HL-60 (cell line): ENCODE data around the gene PTGIR.

Experiments
- DNase-seq, 2 experiments: peaks; one replicate each; pipeline ENCODE4 v3.0.0-alpha.2; 2010 to 2020; ENCODE audit warnings: low read depth in 1 of 2, low spot score in 1 of 2
- H3K27ac ChIP-seq: fragments of 250-450 bp; sonication (Bioruptor Pico); replicated peaks from 2 replicates; pipeline ENCODE4 v1.5.1; 2020; ENCODE audit warnings: mild to moderate bottlenecking, moderate library complexity
- H3K27me3 ChIP-seq: fragments of 250-450 bp; sonication (Bioruptor Pico); 2 replicates; pipeline ENCODE4 v1.5.1; 2021; ENCODE audit warnings: mild to moderate bottlenecking, moderate library complexity; ENCODE audit not compliant: insufficient read depth, poor library complexity, severe bottlenecking
- H3K4me3 ChIP-seq: replicated peaks from 2 replicates; pipeline ENCODE4 v1.5.1; 2011; ENCODE audit warnings: mild to moderate bottlenecking, control low read depth, low read length; ENCODE audit not compliant: insufficient read depth
- CTCF ChIP-seq: IDR thresholded peaks from one replicate; pipeline ENCODE4 v1.5.1; 2011; ENCODE audit warnings: low read length, control low read depth, inconsistent platforms; ENCODE audit not compliant: insufficient read depth
- GABPA ChIP-seq: IDR thresholded peaks from 2 replicates; pipeline ENCODE4 v1.6.1; 2012; ENCODE audit warnings: low read depth
- POLR2AphosphoS5 ChIP-seq: IDR thresholded peaks from 2 replicates; pipeline ENCODE4 v1.6.1; 2012; ENCODE audit warnings: low read depth
- REST ChIP-seq: IDR thresholded peaks from 2 replicates; pipeline ENCODE4 v1.6.1; 2012; ENCODE audit warnings: low read depth; ENCODE audit not compliant: insufficient replicate concordance
- SPI1 ChIP-seq: IDR thresholded peaks from 2 replicates; pipeline ENCODE4 v1.6.1; 2012; ENCODE audit warnings: low read depth, mild to moderate bottlenecking, borderline replicate concordance

PTGIR gene

GRCh38 chr19:46586294-46586693 lies 38.6 kb downstream of the PTGIR start:
- TF ChIP-seq GABPA (no peak), REST (no peak), SPI1 (0 out of 2 replicates have a peak, but pooled peaks have one; percentile 19), POLR2AphosphoS5 (no peak), CTCF (no peak)
- Histone ChIP-seq H3K27me3 (no peaks in the 10 kb centered on the region), H3K27ac (no peak overlapping the region), H3K4me3 (no peak overlapping the region)
- no peak for DNase-seq

- no peak for DNase-seq
- TF ChIP-seq GABPA: no peak
- TF ChIP-seq REST: no peak
- TF ChIP-seq CTCF: no peak
- TF ChIP-seq SPI1: no peak
- TF ChIP-seq POLR2AphosphoS5: no peak
- Histone ChIP-seq H3K27ac (no peak overlapping the region), H3K4me3 (no peak overlapping the region), H3K27me3 (no peaks in the 10 kb centered on the region)
Measured at GRCh38 chr19:46585539-46585938, 39.4 kb downstream of the PTGIR start.

- H3K27ac ChIP-seq: no peak overlapping the region
- DNase-seq: no peak
- H3K4me3 ChIP-seq: no peak overlapping the region
- no peaks in the 10 kb centered on the region for H3K27me3 ChIP-seq
- TF ChIP-seq GABPA: no peak
- TF ChIP-seq POLR2AphosphoS5: no peak
Measured at GRCh38 chr19:46580247-46580646, 44.6 kb downstream of the PTGIR start.

GRCh38 chr19:46579361-46579879 lies 45.5 kb downstream of the PTGIR start:
- Histone ChIP-seq H3K27me3 (no peaks in the 10 kb centered on the region), H3K27ac (no peak overlapping the region), H3K4me3 (no peak overlapping the region)
- TF ChIP-seq CTCF (peak; percentile 37), POLR2AphosphoS5 (no peak)
- DNase-seq: peak in 1 of 2 experiments; percentile 27
